ENCODE data around the gene GADD45G. TPM values are rescaled to one million over a fixed set of nuclear protein-coding genes. Genes with fewer than 3 reads are reported as not detected.

The GADD45G gene
- total RNA-seq, 1 experiment from 2014 or later, result 10.6 TPM

GRCh38 chr9:89595646-89596045 lies 9.2 kb upstream of the GADD45G start (continued):
- no peak for TF ChIP-seq ZNF532 (CRISPR knock-in tag; IDR thresholded peaks at IDR 0.05; ENCODE audit: borderline replicate concordance)
- TF ChIP-seq MYBL2 (CRISPR knock-in tag; IDR thresholded peaks at IDR 0.05), result no peak
- no peak for TF ChIP-seq ZNF232 (CRISPR knock-in tag; IDR thresholded peaks at IDR 0.05)
- no peak for TF ChIP-seq ZNF281 (CRISPR knock-in tag; IDR thresholded peaks at IDR 0.05)

- POLR2A ChIA-PET, result no interaction called here
- CTCF ChIA-PET, result interaction anchor here (0.6 to 2.6 kb wide), 14 partner anchors 33 to 529 kb away, joined by 3 to 72 read pairs (median 6); no protein-coding TSS in a partner anchor
- no peak overlapping the region for H3K4me3 Mint-ChIP-seq
- H3K4me1 Mint-ChIP-seq, result peaks cover 18% of the 10 kb centered on the region
- no peak overlapping the region for H3K27ac Mint-ChIP-seq
- H3K36me3 Mint-ChIP-seq, result no peaks in the 10 kb centered on the region
- no peaks in the 10 kb centered on the region for H3K27me3 Mint-ChIP-seq (ENCODE audit: low read depth)
- DNase-seq (ENCODE audit: low spot score) (no peak), ATAC-seq (no peak)
- no peaks in the 10 kb centered on the region for H3K9me3 Mint-ChIP-seq
- TF ChIP-seq CDX4 (CRISPR knock-in tag; IDR thresholded peaks at IDR 0.05; ENCODE audit: borderline replicate concordance), result no peak
- TF ChIP-seq ERG (CRISPR knock-in tag; IDR thresholded peaks at IDR 0.05), result no peak
- TF ChIP-seq HMGA2 (CRISPR knock-in tag; IDR thresholded peaks at IDR 0.05), result no peak
- TF ChIP-seq ZMAT4 (CRISPR knock-in tag; IDR thresholded peaks at IDR 0.05), result no peak
- TF ChIP-seq KAT7 (CRISPR knock-in tag; IDR thresholded peaks at IDR 0.05; ENCODE audit: borderline replicate concordance), result no peak
- TF ChIP-seq ZNF416 (CRISPR knock-in tag; IDR thresholded peaks at IDR 0.05), result no peak
- TF ChIP-seq E2F5 (CRISPR knock-in tag; IDR thresholded peaks at IDR 0.05), result no peak
- TF ChIP-seq ZNF671 (CRISPR knock-in tag; IDR thresholded peaks at IDR 0.05), result no peak
- TF ChIP-seq MAX (CRISPR knock-in tag; IDR thresholded peaks at IDR 0.05), result no peak
- no peak for TF ChIP-seq PRRX2 (CRISPR knock-in tag; IDR thresholded peaks at IDR 0.05)
- TF ChIP-seq ZNF396 (CRISPR knock-in tag; IDR thresholded peaks at IDR 0.05; ENCODE audit: borderline replicate concordance), result no peak
- no peak for TF ChIP-seq MXD4 (CRISPR knock-in tag; IDR thresholded peaks at IDR 0.05; ENCODE audit: borderline replicate concordance)
- no peak for TF ChIP-seq TEAD1 (CRISPR knock-in tag; IDR thresholded peaks at IDR 0.05)
Observed at GRCh38 chr9:89596937-89597555, 7.8 kb upstream of the GADD45G start.
